Activated CD8-positive, alpha-beta memory T cell treated with anti-CD3 and anti-CD28 coated beads for 24 hours (primary cell): ENCODE results near the gene CHST8.
"Not testable (repeated sequence)": the region's sequence is repeated elsewhere in the genome, so short reads cannot be mapped to it uniquely, and the experiment has no call there.

Source experiments
- DNase-seq: peaks from one replicate; pipeline ENCODE4 v3.0.0-alpha.2; 2020

The CHST8 gene

DNA sequence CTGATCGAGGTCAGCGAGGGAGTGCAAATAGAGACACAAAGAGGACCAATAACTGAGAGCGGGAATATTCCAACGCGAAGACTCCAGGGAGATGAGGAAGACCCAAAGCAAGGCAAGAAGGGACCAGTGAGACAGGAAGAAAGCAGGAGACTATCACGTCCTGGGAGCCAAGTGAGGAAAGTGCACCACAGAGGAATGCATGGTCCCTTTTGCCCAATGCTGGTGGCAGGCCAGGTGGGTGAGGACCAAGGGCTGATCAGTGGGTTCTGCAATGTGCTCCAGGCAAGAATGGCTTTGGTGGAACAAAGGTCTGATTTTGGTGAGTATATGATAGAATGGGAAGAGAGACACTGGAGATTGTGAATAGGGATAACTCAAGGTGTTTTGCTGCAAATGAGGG is 25.4 kb downstream of the CHST8 start:
- no peak for DNase-seq

DNA sequence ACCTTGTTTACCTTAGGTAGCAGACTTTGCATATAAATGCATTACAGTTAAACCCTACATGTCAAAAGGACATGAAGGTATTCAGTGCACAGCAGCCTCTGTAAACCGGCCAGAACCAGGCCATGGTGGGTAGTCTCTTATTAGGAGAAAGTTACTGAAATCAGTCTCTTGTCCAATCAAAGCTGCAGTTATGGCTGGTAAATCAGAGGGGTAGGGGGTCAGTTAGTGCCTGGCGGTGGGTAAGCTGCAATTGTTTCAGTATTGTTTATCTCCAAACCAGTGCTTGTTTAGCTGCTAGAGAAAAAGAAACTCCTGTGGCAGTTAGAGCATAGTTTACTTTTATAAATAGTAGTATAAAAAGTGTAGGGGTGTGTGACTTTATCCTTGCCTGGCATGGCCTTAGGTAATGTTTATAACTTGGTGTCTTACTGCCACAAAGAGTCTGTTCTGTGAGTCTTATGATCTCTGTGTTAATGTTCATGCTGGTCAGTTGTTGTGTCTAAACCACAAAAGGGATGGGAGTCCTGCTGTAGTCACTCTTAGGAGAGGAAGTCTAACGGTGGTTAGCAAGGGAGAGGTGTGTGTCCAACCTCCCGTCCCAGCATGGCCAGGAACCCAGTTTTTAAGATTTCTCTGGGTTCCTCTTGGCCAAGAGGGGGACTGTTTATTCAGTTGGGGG is 28.0 kb downstream of the CHST8 start:
- DNase-seq = no peak

- DNase-seq = no peak
Observed at GRCh38 chr19:33653684-33654083, 31.9 kb downstream of the CHST8 start.

- DNase-seq = no peak
Observed at GRCh38 chr19:33654840-33655508, 33.2 kb downstream of the CHST8 start.

DNA sequence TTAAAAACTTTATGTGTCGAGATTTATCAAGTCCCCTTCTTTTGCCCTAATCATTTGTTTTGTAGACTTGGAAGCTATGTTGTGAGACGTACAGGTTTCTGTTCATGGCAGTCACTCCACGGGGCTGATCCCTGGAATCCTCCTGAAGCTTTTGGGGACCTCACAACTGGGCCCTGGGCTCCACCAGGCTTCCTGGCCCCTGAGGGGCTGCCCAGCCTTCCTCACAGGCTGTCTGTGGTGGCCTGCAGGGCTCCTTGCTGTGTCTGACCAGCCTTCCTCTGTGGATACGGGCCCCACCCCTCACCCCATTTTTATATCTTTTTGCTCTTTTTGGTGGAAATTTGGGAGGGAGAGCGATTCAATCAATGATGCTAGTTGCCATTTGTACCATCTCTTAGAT is 38.1 kb downstream of the CHST8 start:
- no peak for DNase-seq

- no peak for DNase-seq
Observed at GRCh38 chr19:33660410-33661124, 38.8 kb downstream of the CHST8 start.

- DNase-seq = no peak
Observed at GRCh38 chr19:33661336-33661735, 39.6 kb downstream of the CHST8 start.

- no peak for DNase-seq
Observed at GRCh38 chr19:33662391-33663092, 40.8 kb downstream of the CHST8 start.

DNA sequence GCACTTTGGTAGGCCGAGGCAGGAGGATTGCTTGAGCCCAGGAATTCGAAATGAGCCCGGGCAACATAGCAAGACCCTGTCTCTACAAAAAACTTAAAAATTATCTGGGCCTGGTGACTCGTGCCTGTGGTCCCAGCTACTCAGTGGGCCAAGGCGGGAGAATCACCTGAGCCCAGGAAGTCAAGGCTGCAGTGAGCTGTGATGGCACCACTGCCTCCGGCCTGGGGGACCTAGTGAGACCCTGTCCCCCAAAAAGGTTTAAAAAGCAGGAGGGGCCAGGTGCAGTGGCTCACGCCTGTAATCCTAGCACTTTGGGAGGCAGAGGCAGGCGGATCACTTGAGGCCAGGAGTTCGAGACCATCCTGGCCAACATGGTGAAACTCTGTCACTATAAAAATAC is 41.6 kb downstream of the CHST8 start:
- not testable (repeated sequence) for DNase-seq

- no peak for DNase-seq
Observed at GRCh38 chr19:33664744-33665143, 43.0 kb downstream of the CHST8 start.

DNA sequence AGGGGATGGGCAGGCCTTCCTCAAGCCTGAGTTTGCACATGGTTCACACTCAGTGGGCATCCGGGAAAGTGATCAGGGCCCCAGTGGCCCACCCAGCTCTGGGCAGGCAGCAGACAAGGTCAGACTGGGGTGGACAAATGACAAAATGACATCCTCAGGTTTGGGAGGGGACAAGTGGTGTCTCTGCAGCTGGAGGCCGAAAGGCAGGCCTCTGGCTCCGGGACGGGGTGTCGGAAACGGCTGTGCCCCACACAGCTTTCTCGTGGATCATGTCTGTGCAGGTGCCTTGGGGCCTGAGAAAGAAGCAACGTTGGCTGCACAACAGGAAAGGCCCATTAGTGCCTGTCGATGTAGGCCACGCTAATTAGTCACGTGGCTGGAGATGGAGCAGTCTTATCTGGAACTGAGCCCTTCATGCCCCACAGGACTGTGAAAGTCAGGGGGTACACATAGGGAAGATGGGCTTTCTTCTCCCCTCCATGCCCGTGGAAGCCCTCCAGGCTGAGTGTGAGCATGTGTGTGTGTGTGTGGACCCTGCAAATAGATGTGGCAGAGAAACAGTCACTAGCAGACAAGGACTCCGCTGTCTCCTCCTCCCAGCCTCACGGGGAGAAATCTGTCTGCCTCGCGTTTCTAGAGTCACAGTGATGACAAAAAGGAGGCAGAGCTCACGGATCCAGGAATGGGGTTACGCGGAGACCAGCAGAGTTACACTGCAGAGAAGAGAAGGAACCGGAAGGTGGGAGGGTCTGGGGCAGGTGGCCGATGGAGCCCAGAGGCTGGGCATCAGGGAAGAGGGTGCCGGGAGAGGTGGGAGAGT is 44.2 kb downstream of the CHST8 start:
- DNase-seq = peak; percentile 40

GRCh38 chr19:33667141-33667650 is 45.4 kb downstream of the CHST8 start:
- no peak for DNase-seq

DNA sequence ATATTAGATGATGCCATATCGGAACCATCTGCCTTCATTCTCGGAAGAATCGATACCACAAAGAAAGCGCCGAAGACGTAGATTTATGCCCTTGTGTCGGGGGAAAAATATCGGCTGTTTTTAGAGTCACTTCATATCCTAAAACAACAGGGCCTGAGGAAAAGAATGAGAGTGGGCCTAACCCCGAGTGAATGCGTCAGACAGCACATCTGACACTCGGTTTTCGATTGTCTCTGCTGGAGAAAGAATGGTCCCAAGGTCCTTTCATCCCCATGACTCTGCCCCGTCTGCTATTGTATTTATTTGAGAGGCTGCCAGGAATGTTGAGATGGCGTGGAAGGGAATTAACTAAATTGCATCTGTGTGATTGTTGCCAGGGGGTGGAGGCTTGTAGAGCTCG is 46.1 kb downstream of the CHST8 start:
- no peak for DNase-seq

GRCh38 chr19:33668968-33669367 is 47.2 kb downstream of the CHST8 start:
- peak; percentile 26 for DNase-seq

GRCh38 chr19:33669376-33669775 is 47.6 kb downstream of the CHST8 start:
- DNase-seq = no peak

GRCh38 chr19:33670398-33670797 is 48.6 kb downstream of the CHST8 start:
- DNase-seq = no peak

GRCh38 chr19:33671211-33671610 is 49.5 kb downstream of the CHST8 start:
- DNase-seq = peak; percentile 21

- peak; percentile 30 for DNase-seq
Observed at GRCh38 chr19:33673258-33673875, 51.6 kb downstream of the CHST8 start.

DNA sequence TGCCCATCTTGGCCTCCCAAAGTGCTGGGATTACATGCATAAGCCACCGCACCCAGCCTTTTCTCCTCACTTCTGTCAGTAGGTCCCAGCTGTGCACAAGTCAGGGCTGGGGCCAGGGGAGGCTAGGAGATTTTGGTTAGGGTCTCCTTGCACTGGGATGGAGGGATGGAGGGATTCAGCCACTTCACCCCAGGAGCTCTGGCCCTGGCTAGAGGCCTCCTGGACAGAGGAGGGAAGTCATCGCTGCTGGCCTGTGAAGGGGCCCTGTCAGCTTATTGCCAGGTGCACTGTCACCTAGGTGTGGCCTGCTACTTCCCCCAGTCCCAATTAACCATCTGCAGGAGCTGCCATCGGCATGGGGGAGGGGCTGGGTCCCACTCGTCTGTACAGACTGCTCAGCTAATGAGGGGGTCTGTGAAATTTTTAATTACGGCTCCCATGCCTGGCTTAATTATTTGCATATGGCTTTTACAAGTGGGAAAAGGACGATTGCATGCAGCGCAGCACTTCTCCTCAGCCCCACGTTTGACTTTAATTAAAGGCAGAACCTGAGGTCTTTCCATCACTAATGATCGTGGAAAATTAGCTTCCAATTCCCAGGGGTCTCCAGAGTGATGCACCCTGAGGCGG is 52.4 kb downstream of the CHST8 start:
- peak; percentile 37 for DNase-seq

DNA sequence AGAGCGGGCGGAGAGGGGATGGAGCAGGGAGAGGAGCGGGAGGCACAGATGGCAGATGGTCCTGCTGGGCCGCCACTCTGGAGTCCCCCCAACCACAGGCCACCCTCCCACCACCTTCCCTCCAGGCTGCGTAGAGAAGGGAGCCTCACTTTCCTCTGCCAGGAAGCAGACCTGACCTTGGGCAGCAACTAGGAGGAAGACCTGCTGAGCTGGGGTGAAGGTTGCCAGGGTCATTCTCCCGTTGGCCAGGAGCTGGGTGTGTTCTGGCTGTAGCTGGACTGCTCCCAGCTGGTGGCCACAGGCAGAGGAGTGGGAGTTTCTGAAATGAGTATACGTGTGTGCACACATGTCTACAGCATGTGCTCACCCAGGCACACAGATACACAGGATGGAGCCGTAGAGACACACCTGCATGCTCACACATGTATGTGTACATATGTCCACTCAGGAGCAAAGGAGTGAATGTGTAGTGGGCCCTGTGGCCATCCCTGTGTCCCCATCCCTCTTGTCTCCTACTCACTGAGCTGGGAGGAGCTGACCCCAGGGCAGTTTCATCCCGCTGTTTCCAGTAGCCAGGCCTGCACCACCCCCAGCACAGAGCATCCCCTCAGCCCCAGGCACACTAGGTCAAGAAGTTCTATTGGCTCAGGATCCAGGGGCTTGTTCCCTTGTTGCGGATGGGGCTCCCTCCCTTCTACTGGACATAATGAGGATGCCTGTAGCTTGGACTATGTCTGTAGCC is 53.0 kb downstream of the CHST8 start:
- DNase-seq = peak; percentile 24
